ENCODE results near the gene SAPCD2.

GRCh38 chr9:137021979-137022661 lies 48.2 kb downstream of the SAPCD2 start:
- no peak for TF ChIP-seq TCF7L2 (IDR thresholded peaks at IDR 0.05; ENCODE audit: low read depth, low read length)
- TF ChIP-seq CTCF (IDR thresholded peaks at IDR 0.05), result no peak
- TF ChIP-seq POLR2AphosphoS5 (IDR thresholded peaks at IDR 0.05; ENCODE audit: low read depth, low read length), result no peak
